Measurements from ENCODE around the gene AKR1B1.
A peak's percentile ranks its signal among the peaks of the same experiment; 100 is the strongest.

DNA sequence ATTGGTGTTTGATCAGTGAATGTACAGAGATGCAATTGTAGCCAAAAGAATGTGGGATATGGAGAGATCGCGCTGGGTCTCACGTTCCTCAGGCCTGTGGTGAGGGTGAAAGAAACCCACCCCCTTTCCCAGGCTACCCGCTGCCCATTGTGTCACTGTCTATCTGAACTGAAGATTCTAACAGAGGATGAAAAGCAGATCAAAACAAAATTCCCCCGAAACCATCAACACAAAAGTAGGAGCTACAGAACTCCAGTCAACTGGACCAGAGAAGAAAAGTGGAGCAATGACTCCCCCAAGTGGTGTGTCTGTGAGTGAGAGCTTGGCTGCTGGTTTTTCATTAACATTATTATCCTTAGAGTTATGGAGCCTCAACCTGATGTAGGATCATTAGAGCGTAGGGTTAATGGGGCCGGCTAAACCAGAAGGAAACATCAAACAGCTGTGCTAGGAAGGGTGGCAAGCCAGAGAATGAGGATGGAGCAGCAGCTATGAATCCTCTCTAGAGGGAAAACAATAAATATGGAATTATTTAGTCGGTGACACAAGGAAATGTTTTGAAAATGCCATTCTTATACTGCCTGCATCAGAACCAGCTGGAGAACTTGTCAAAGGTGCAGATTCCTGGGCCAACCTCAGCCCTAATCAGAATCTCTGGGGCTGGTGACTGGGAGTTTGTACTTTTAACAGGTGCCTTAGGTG lies 38.3 kb downstream of the AKR1B1 start:
- TF ChIP-seq, protein P1, sequence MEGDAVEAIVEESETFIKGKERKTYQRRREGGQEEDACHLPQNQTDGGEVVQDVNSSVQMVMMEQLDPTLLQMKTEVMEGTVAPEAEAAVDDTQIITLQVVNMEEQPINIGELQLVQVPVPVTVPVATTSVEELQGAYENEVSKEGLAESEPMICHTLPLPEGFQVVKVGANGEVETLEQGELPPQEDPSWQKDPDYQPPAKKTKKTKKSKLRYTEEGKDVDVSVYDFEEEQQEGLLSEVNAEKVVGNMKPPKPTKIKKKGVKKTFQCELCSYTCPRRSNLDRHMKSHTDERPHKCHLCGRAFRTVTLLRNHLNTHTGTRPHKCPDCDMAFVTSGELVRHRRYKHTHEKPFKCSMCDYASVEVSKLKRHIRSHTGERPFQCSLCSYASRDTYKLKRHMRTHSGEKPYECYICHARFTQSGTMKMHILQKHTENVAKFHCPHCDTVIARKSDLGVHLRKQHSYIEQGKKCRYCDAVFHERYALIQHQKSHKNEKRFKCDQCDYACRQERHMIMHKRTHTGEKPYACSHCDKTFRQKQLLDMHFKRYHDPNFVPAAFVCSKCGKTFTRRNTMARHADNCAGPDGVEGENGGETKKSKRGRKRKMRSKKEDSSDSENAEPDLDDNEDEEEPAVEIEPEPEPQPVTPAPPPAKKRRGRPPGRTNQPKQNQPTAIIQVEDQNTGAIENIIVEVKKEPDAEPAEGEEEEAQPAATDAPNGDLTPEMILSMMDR (conservative IDR thresholded peaks at IDR 0.05; ENCODE audit: low read length), result peak; percentile 75
- no peak for TF ChIP-seq EZH2phosphoT487 (IDR thresholded peaks at IDR 0.05; ENCODE audit: borderline replicate concordance)

Data from Loucy (cell line).